Thyroid gland (tissue), 4 donors: Measurements from ENCODE around the gene CSMD2. TPM values are rescaled to one million over a fixed set of nuclear protein-coding genes. Genes with fewer than 3 reads are reported as not detected.

Source experiments
- DNase-seq, 2 donors: peaks; one replicate each; pipeline ENCODE4 v3.0.0-alpha.2; 2019
- H3K27ac ChIP-seq, 3 donors: fragments of 200-600 bp; sonication (generic); 1 replicate in 2 of 3; 2 replicates in 1 of 3; pipeline ENCODE4 v1.5.1; 2016 to 2019; ENCODE audit warnings: mild to moderate bottlenecking in 1 of 3, moderate library complexity in 1 of 3
- H3K27me3 ChIP-seq: fragments of 200-600 bp; sonication (generic); one replicate; pipeline ENCODE4 v1.5.1; 2019
- H3K36me3 ChIP-seq, 2 donors: fragments of 200-600 bp; sonication (generic); one replicate each; pipeline ENCODE4 v1.5.1; 2016 to 2019
- H3K4me1 ChIP-seq, 2 donors: fragments of 200-600 bp; sonication (generic); one replicate each; pipeline ENCODE4 v1.5.1; 2017 to 2019
- H3K4me3 ChIP-seq, 3 donors: fragments of 200-600 bp; sonication (generic); replicated peaks in 1 of 3; 1 replicate in 2 of 3; 2 replicates in 1 of 3; pipeline ENCODE4 v1.5.1; 2016; ENCODE audit warnings: mild to moderate bottlenecking in 1 of 3
- H3K9me3 ChIP-seq: fragments of 200-600 bp; sonication (generic); one replicate; pipeline ENCODE4 v1.5.1; 2017
- CTCF ChIP-seq, 6 experiments: fragments of 200-600 bp in 3 of 6; fragments of 450-650 bp in 3 of 6; sonication (generic) in 3 of 6; IDR thresholded peaks; one replicate each; pipeline ENCODE4 v1.5.1; 2016 to 2019; ENCODE audit warnings: antibody characterized with exemption in 6 of 6, mild to moderate bottlenecking in 2 of 6, inconsistent platforms in 1 of 6, moderate library complexity in 1 of 6
- POLR2A ChIP-seq, 2 donors: fragments of 450-650 bp; IDR thresholded peaks; one replicate each; pipeline ENCODE4 v1.6.1; 2017; ENCODE audit warnings: antibody characterized with exemption in 2 of 2, mild to moderate bottlenecking in 2 of 2, moderate library complexity in 1 of 2
- WGBS, 2 donors: methylation state at CpG; one replicate each; pipeline ENCODE4 v1.1.5; 2017; 5-methylcytosine and 5-hydroxymethylcytosine counted together
- intact Hi-C: fragments of 100-400 bp; cut with DNase I; formaldehyde crosslinking; loops from one replicate; pipeline ENCODE4 v1.15.1; 2023
- total RNA-seq, 4 donors: library from RNA; depleted of rRNA; stranded (reverse); fragments of >200 nt; gene quantifications; one replicate each; pipeline ENCODE4 v1.2.3, GENCODE V29; 2016

CSMD2 gene
- total RNA-seq, 4 donors from 2014 or later, result 0.10 to 0.45 (median 0.13) TPM; not detected in 1

- no peak overlapping the region for H3K27ac ChIP-seq
- no peak for DNase-seq
- no peaks in the 10 kb centered on the region for H3K36me3 ChIP-seq
- no peak overlapping the region for H3K4me3 ChIP-seq
- no peaks in the 10 kb centered on the region for H3K4me1 ChIP-seq
- intact Hi-C loops, result no loop called here
- TF ChIP-seq POLR2A (IDR thresholded peaks at IDR 0.05) (no peak), CTCF (IDR thresholded peaks at IDR 0.05) (no peak)
- WGBS, 2 donors, result 56 to 69% methylated on average over 8 of the region's 8 CpGs
- H3K27me3 ChIP-seq, result no peaks in the 10 kb centered on the region
- no peaks in the 10 kb centered on the region for H3K9me3 ChIP-seq
These were observed 191.1 kb downstream of the CSMD2 start for GRCh38 chr1:33973799-33974545.

GRCh38 chr1:33972676-33973395, 192.2 kb downstream of the CSMD2 start:
- no peaks in the 10 kb centered on the region for H3K9me3 ChIP-seq
- no peaks in the 10 kb centered on the region for H3K27me3 ChIP-seq
- intact Hi-C loops, result no loop called here
- H3K27ac ChIP-seq, result no peak overlapping the region
- WGBS, 2 donors, result 70 to 76% methylated on average over 10 of the region's 10 CpGs
- H3K4me1 ChIP-seq, result no peaks in the 10 kb centered on the region
- DNase-seq, result no peak
- no peak overlapping the region for H3K4me3 ChIP-seq
- TF ChIP-seq CTCF (IDR thresholded peaks at IDR 0.05), result no peak
- TF ChIP-seq POLR2A (IDR thresholded peaks at IDR 0.05), result no peak
- H3K36me3 ChIP-seq, result no peaks in the 10 kb centered on the region

GRCh38 chr1:33971913-33972312, 193.1 kb downstream of the CSMD2 start:
- DNase-seq, result no peak
- no peaks in the 10 kb centered on the region for H3K36me3 ChIP-seq
- no peaks in the 10 kb centered on the region for H3K27me3 ChIP-seq
- TF ChIP-seq CTCF (IDR thresholded peaks at IDR 0.05) (no peak), POLR2A (IDR thresholded peaks at IDR 0.05) (no peak)
- H3K4me1 ChIP-seq, result no peaks in the 10 kb centered on the region
- H3K4me3 ChIP-seq, result no peak overlapping the region
- WGBS, 2 donors, result 63 to 64% methylated on average over 7 of the region's 7 CpGs
- intact Hi-C loops, result no loop called here
- no peaks in the 10 kb centered on the region for H3K9me3 ChIP-seq
- H3K27ac ChIP-seq, result no peak overlapping the region

DNA sequence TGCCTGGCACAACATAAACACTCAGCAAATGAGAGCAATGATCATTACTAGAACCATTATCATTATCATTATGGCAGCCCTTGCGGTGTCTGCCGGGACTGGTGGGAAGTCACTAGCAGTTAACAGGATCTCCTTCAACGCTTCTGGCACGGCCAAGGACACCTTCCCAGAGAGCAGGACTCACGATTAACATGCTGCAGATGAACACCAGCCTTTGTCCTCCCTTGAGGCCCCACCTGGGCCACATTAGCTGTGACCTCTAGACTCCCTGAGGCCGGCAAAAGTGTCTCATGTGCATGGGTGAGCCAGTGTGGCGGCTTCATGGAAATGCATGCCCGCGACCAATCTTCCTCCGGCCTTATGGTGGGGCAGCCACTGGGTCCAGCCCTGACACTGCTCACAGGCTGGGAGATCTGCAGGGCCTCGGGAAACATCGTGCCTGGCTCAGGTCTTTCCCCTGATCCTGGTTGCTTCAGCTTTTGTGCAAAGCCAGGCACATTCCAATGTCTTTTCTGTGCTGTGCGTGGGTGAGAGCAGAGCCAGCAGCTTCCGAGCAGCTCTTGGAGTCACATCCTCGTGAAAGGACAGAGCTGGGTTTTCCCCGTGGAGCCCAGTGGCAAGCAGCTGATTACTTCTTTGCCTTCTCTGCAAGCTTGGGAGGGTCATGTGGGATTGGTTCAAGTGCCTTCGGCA, 193.9 kb downstream of the CSMD2 start:
- Histone ChIP-seq H3K4me1 (no peaks in the 10 kb centered on the region), H3K27me3 (no peaks in the 10 kb centered on the region), H3K27ac (no peak overlapping the region), H3K4me3 (no peak overlapping the region), H3K9me3 (no peaks in the 10 kb centered on the region), H3K36me3 (no peaks in the 10 kb centered on the region)
- intact Hi-C loops, result no loop called here
- peak in 1 of 2 donors; percentile 3 for DNase-seq
- TF ChIP-seq CTCF (IDR thresholded peaks at IDR 0.05) (no peak), POLR2A (IDR thresholded peaks at IDR 0.05) (no peak)
- 60 to 88% methylated on average over 14 to 15 of the region's 17 CpGs for WGBS, 2 donors
